GM21723 (cell line): ENCODE results near the gene MYBPH.

Experiments used
- ATAC-seq: cut with Tn5 transposase; IDR thresholded peaks from one replicate; pipeline ENCODE4 v1.9.1; 2021; ENCODE audit warnings: mild to moderate bottlenecking, moderate library complexity; ENCODE audit not compliant: unreplicated experiment

MYBPH gene

GRCh38 chr1:203167026-203167912 lies 8.4 kb downstream of the MYBPH start:
- no peak for ATAC-seq

GRCh38 chr1:203166192-203166940 lies 9.3 kb downstream of the MYBPH start:
- no peak for ATAC-seq

- no peak for ATAC-seq
Measured at GRCh38 chr1:203165800-203166161, 9.8 kb downstream of the MYBPH start.

GRCh38 chr1:203165101-203165799 lies 10.4 kb downstream of the MYBPH start:
- ATAC-seq, result no peak

- ATAC-seq, result no peak
Measured at GRCh38 chr1:203163891-203164635, 11.6 kb downstream of the MYBPH start.

- no peak for ATAC-seq
Measured at GRCh38 chr1:203162403-203162802, 13.2 kb downstream of the MYBPH start.

- ATAC-seq, result no peak
Measured at GRCh38 chr1:203161703-203162102, 13.9 kb downstream of the MYBPH start.

GRCh38 chr1:203161175-203161574 lies 14.5 kb downstream of the MYBPH start:
- no peak for ATAC-seq

- no peak for ATAC-seq
Measured at GRCh38 chr1:203159844-203160243, 15.8 kb downstream of the MYBPH start.

- no peak for ATAC-seq
Measured at GRCh38 chr1:203158960-203159665, 16.5 kb downstream of the MYBPH start.

GRCh38 chr1:203158423-203158822 lies 17.2 kb downstream of the MYBPH start:
- no peak for ATAC-seq

GRCh38 chr1:203156280-203156679 lies 19.3 kb downstream of the MYBPH start:
- no peak for ATAC-seq

GRCh38 chr1:203153989-203154821 lies 21.4 kb downstream of the MYBPH start:
- ATAC-seq, result no peak

GRCh38 chr1:203153051-203153988 lies 22.3 kb downstream of the MYBPH start:
- no peak for ATAC-seq

GRCh38 chr1:203152158-203153034 lies 23.2 kb downstream of the MYBPH start:
- no peak for ATAC-seq

GRCh38 chr1:203151362-203152157 lies 24.1 kb downstream of the MYBPH start:
- no peak for ATAC-seq
